Panc1 (cell line): ENCODE results near the gene CACNA1C.

Source experiments
- CTCF ChIP-seq: fragments of 450-650 bp; IDR thresholded peaks from 2 replicates; pipeline ENCODE4 v1.5.1; 2017; ENCODE audit warnings: mild to moderate bottlenecking
- POLR2AphosphoS5 ChIP-seq: IDR thresholded peaks from 2 replicates; pipeline ENCODE4 v1.6.1; 2012; ENCODE audit warnings: mild to moderate bottlenecking, low read depth, low read length, moderate library complexity
- TF ChIP-seq, protein P1 (sequence below), 2 experiments: IDR thresholded peaks; 2 replicates each; pipeline ENCODE4 v1.6.1; 2011 to 2012; ENCODE audit warnings: low read depth in 2 of 2, control low read depth in 1 of 2, low read length in 1 of 2, mild to moderate bottlenecking in 1 of 2, moderate library complexity in 1 of 2; ENCODE audit not compliant: insufficient read depth in 1 of 2

DNA sequence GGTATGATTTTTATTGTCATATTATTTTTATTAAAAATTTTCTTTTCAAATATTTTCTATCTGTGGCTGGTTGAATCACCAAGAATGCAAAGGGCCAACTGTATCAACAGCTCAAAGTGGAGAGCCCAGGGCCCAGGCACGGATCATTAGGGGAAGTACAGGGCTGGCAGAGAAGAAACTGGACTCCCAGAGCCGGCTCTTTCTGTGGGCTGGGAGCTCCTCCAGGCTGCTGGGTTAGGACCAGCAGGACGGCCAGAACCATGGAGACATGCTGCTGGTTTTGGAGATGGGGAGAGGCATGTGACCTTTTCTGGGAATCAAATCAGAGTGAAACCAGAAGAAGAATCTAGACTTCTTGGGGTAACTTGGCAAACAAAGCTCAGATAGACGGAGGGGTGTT, 220.5 kb downstream of the CACNA1C start:
- TF ChIP-seq CTCF, result no peak
- no peak for TF ChIP-seq POLR2AphosphoS5
- TF ChIP-seq, protein P1, sequence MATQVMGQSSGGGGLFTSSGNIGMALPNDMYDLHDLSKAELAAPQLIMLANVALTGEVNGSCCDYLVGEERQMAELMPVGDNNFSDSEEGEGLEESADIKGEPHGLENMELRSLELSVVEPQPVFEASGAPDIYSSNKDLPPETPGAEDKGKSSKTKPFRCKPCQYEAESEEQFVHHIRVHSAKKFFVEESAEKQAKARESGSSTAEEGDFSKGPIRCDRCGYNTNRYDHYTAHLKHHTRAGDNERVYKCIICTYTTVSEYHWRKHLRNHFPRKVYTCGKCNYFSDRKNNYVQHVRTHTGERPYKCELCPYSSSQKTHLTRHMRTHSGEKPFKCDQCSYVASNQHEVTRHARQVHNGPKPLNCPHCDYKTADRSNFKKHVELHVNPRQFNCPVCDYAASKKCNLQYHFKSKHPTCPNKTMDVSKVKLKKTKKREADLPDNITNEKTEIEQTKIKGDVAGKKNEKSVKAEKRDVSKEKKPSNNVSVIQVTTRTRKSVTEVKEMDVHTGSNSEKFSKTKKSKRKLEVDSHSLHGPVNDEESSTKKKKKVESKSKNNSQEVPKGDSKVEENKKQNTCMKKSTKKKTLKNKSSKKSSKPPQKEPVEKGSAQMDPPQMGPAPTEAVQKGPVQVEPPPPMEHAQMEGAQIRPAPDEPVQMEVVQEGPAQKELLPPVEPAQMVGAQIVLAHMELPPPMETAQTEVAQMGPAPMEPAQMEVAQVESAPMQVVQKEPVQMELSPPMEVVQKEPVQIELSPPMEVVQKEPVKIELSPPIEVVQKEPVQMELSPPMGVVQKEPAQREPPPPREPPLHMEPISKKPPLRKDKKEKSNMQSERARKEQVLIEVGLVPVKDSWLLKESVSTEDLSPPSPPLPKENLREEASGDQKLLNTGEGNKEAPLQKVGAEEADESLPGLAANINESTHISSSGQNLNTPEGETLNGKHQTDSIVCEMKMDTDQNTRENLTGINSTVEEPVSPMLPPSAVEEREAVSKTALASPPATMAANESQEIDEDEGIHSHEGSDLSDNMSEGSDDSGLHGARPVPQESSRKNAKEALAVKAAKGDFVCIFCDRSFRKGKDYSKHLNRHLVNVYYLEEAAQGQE (IDR thresholded peaks at IDR 0.05; ENCODE audit: insufficient read depth in 1 of 2, low read depth in 2 of 2, low read length in 1 of 2), result no peak
